ENCODE data around the gene CYTH3. TPM values are rescaled to one million over a fixed set of nuclear protein-coding genes. Genes with fewer than 3 reads are reported as not detected.
"Not testable (repeated sequence)": the region's sequence is repeated elsewhere in the genome, so short reads cannot be mapped to it uniquely, and the experiment has no call there.

CYTH3 gene
- total RNA-seq, 1 donor from 2014 or later = 15.6 TPM

GRCh38 chr7:6154542-6155404, 117.7 kb downstream of the CYTH3 start:
- no peak for TF ChIP-seq CTCF (conservative IDR thresholded peaks at IDR 0.05; ENCODE audit: low read depth, low read length)
- DNase-seq (ENCODE audit: low read depth) = no peak
- no peak overlapping the region for H3K4me3 ChIP-seq (ENCODE audit: low read depth, low read length)

GRCh38 chr7:6153646-6154541, 118.5 kb downstream of the CYTH3 start:
- no peak overlapping the region for H3K4me3 ChIP-seq (ENCODE audit: low read depth, low read length)
- no peak for DNase-seq (ENCODE audit: low read depth)
- TF ChIP-seq CTCF (conservative IDR thresholded peaks at IDR 0.05; ENCODE audit: low read depth, low read length) = no peak

GRCh38 chr7:6151994-6152735, 120.3 kb downstream of the CYTH3 start:
- DNase-seq (ENCODE audit: low read depth) = no peak
- no peak for TF ChIP-seq CTCF (conservative IDR thresholded peaks at IDR 0.05; ENCODE audit: low read depth, low read length)
- no peak overlapping the region for H3K4me3 ChIP-seq (ENCODE audit: low read depth, low read length)

- H3K4me3 ChIP-seq (ENCODE audit: low read depth, low read length); DNase-seq (ENCODE audit: low read depth): not testable (repeated sequence)
These were observed 120.9 kb downstream of the CYTH3 start for GRCh38 chr7:6151527-6151926.

GRCh38 chr7:6149996-6150395, 122.4 kb downstream of the CYTH3 start:
- no peak for TF ChIP-seq CTCF (conservative IDR thresholded peaks at IDR 0.05; ENCODE audit: low read depth, low read length)
- DNase-seq (ENCODE audit: low read depth) = no peak
- no peak overlapping the region for H3K4me3 ChIP-seq (ENCODE audit: low read depth, low read length)

- TF ChIP-seq CTCF (conservative IDR thresholded peaks at IDR 0.05; ENCODE audit: low read depth, low read length) = no peak
- DNase-seq (ENCODE audit: low read depth) = no peak
- no peak overlapping the region for H3K4me3 ChIP-seq (ENCODE audit: low read depth, low read length)
These were observed 123.6 kb downstream of the CYTH3 start for GRCh38 chr7:6148724-6149360.
